ENCODE results near the gene STYXL2. TPM values are rescaled to one million over a fixed set of nuclear protein-coding genes. Genes with fewer than 3 reads are reported as not detected.
A peak's percentile ranks its signal among the peaks of the same experiment; 100 is the strongest.

Gene STYXL2
- total RNA-seq, 1 donor from 2014 or later, result not detected

DNA sequence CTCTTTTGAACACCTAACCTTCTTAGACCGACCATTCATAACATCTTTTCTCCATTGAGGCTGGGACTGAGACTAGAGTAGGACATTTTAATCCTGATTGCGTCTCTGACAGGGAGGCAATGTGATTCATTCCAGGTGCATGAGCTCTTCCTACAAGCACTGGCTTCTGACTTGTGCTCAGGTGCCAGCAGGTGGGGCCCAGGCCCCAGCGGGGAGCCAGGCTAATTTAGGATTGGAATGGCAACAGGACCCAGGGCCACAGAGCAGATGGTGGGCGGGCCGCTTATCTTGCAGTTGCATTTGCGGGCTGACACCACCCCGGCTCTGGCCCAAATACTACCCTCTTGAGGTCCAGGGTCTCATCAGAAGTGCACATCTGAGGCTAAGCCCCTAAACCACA is 7.8 kb upstream of the STYXL2 start:
- Mint-ChIP-seq H3K27ac (no peak overlapping the region), H3K4me3 (no peak overlapping the region), H3K4me1 (ENCODE audit: unreplicated experiment) (no peaks in the 10 kb centered on the region), H3K27me3 (peaks cover 3% of the 10 kb centered on the region), H3K36me3 (no peaks in the 10 kb centered on the region), H3K9me3 (no peaks in the 10 kb centered on the region)
- DNase-seq (ENCODE audit: extremely low spot score, unreplicated experiment), result no peak
- TF ChIP-seq, protein P1, sequence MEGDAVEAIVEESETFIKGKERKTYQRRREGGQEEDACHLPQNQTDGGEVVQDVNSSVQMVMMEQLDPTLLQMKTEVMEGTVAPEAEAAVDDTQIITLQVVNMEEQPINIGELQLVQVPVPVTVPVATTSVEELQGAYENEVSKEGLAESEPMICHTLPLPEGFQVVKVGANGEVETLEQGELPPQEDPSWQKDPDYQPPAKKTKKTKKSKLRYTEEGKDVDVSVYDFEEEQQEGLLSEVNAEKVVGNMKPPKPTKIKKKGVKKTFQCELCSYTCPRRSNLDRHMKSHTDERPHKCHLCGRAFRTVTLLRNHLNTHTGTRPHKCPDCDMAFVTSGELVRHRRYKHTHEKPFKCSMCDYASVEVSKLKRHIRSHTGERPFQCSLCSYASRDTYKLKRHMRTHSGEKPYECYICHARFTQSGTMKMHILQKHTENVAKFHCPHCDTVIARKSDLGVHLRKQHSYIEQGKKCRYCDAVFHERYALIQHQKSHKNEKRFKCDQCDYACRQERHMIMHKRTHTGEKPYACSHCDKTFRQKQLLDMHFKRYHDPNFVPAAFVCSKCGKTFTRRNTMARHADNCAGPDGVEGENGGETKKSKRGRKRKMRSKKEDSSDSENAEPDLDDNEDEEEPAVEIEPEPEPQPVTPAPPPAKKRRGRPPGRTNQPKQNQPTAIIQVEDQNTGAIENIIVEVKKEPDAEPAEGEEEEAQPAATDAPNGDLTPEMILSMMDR (conservative IDR thresholded peaks at IDR 0.05), result no peak

DNA sequence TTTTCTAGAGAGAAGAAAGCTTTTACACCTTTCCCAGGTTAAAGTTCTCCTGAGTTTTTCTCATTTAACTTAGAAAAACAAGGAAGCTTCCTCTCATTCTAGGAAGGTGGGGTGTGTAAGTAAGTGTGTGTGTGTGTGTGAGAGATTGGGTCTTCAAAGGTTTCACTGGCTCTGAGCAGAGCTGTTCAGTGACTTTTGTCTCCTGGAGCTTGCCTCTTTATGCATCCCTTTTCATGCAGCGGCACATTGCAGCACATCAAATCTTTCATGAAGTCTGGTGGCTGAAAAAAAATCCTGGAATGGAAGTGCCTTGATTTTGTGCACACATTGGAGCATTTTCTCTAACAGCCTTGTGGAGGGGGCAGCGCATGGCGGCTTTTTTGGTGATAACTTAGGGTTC is 7.1 kb upstream of the STYXL2 start:
- no peaks in the 10 kb centered on the region for H3K9me3 Mint-ChIP-seq
- H3K36me3 Mint-ChIP-seq, result no peaks in the 10 kb centered on the region
- no peak overlapping the region for H3K27ac Mint-ChIP-seq

DNA sequence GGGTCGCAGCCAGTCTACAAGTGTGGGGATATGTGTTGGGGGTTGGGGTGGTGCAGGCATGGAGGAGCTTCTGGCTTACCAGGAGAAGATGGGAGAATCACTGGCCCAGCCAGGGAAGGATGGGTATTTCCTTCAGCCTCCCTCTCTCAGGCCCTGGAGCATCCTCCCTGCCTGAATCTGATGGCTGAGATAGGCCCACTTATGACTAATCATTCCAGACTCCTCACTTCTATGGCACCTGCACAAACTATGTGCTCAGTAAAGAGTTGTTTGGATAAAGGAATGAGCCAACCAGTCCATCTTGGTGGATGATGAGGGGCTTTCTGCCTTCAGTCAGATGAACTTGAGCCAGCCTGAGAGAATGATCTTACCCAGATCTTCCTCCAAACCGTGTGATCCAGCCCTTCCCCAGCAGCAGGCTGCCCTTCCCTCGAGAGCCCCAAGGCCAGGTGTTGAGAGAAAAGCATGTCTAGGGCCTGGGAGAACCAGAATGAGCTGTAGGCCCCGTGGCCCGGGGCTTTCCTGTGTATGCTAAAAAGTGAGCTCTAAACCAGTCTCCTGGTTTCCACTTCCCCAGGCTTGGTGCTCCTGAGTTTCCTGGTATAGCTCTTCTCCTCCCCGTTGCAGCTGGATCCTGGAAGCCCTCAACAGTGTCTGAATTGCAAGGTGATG is 5.0 kb upstream of the STYXL2 start:
- Mint-ChIP-seq H3K9me3 (no peaks in the 10 kb centered on the region), H3K4me1 (ENCODE audit: unreplicated experiment) (peaks cover 4% of the 10 kb centered on the region), H3K4me3 (no peak overlapping the region)

More for the DNA sequence above, 7.1 kb upstream of the STYXL2 start:
- Mint-ChIP-seq H3K4me1 (ENCODE audit: unreplicated experiment) (no peaks in the 10 kb centered on the region), H3K4me3 (no peak overlapping the region), H3K27me3 (peaks cover 3% of the 10 kb centered on the region)
- no peak for DNase-seq (ENCODE audit: extremely low spot score, unreplicated experiment)
- TF ChIP-seq, protein P1 (conservative IDR thresholded peaks at IDR 0.05), result no peak

DNA sequence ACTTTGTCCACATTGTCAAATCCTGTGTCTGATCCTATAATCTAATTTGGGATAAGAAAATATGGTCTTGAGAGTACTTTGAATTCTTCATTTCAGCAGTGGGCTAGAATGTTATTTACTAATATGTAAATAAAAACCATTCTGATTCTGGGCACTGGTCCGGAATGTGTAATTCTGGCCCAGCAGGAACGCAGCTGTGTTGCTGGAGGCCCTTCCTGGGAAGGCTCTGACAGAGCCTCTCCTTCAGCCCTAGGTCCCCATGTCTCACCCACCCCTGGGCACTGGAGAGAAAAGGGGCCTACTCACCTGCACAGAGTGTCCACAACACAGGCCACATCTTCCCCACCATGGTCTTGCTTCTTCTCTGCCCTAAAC is 3.9 kb upstream of the STYXL2 start:
- DNase-seq (ENCODE audit: extremely low spot score, unreplicated experiment), result no peak
- H3K4me1 Mint-ChIP-seq (ENCODE audit: unreplicated experiment), result peaks cover 5% of the 10 kb centered on the region
- peak overlapping the region; percentile 53 for H3K27ac Mint-ChIP-seq
- TF ChIP-seq, protein P1 (conservative IDR thresholded peaks at IDR 0.05), result no peak
- H3K4me3 Mint-ChIP-seq, result no peak overlapping the region
- H3K9me3 Mint-ChIP-seq, result no peaks in the 10 kb centered on the region
- no peaks in the 10 kb centered on the region for H3K27me3 Mint-ChIP-seq
- H3K36me3 Mint-ChIP-seq, result no peaks in the 10 kb centered on the region

More for the DNA sequence above, 5.0 kb upstream of the STYXL2 start:
- Mint-ChIP-seq H3K27me3 (no peaks in the 10 kb centered on the region), H3K36me3 (no peaks in the 10 kb centered on the region), H3K27ac (no peak overlapping the region)
- no peak for DNase-seq (ENCODE audit: extremely low spot score, unreplicated experiment)
- TF ChIP-seq, protein P1 (conservative IDR thresholded peaks at IDR 0.05), result no peak

GRCh38 chr1:167090314-167090942 is 3.4 kb upstream of the STYXL2 start, which contains the start of gene GPA33:
Gene GPA33, minus strand, starts transcription at chr1:167090377. Its CDS starts 90 bp downstream, at chr1:167090287.
- Mint-ChIP-seq H3K27me3 (no peaks in the 10 kb centered on the region), H3K4me1 (ENCODE audit: unreplicated experiment) (peaks cover 10% of the 10 kb centered on the region), H3K36me3 (no peaks in the 10 kb centered on the region), H3K27ac (peak within 1 kb of the TSS; percentile 53), H3K4me3 (no peak within 1 kb of the TSS), H3K9me3 (no peaks in the 10 kb centered on the region)
- no peak for DNase-seq (ENCODE audit: extremely low spot score, unreplicated experiment)
- TF ChIP-seq, protein P1 (conservative IDR thresholded peaks at IDR 0.05), result no peak

Measured in type B pancreatic cell (in vitro differentiated cells).